ENCODE results near the gene EFL1.
A peak's percentile ranks its signal among the peaks of the same experiment; 100 is the strongest.

EFL1 gene

DNA sequence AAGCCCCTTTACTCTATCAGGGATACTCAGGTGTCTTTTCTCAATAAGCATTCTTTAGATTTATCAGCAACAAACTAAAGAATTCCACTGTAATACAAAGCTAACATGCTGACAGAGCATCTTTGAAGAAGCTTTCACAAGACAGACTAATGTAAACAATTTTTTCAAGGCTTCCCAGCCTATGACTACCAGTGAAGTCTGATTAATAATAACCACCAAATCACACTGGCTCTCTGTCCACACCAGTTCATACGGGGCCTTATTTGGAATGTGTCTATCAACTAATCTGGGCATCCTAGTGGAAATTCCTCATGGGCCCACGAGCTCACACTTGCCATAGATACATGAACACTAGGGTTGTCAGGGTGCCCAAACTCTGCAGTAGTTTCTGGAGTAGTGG lies 84.5 kb downstream of the EFL1 start:
- DNase-seq (ENCODE audit: low read depth) = peak; percentile 47
- TF ChIP-seq, protein P1, sequence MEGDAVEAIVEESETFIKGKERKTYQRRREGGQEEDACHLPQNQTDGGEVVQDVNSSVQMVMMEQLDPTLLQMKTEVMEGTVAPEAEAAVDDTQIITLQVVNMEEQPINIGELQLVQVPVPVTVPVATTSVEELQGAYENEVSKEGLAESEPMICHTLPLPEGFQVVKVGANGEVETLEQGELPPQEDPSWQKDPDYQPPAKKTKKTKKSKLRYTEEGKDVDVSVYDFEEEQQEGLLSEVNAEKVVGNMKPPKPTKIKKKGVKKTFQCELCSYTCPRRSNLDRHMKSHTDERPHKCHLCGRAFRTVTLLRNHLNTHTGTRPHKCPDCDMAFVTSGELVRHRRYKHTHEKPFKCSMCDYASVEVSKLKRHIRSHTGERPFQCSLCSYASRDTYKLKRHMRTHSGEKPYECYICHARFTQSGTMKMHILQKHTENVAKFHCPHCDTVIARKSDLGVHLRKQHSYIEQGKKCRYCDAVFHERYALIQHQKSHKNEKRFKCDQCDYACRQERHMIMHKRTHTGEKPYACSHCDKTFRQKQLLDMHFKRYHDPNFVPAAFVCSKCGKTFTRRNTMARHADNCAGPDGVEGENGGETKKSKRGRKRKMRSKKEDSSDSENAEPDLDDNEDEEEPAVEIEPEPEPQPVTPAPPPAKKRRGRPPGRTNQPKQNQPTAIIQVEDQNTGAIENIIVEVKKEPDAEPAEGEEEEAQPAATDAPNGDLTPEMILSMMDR (IDR thresholded peaks at IDR 0.05; ENCODE audit: low read length, missing control alignments) = no peak
- H3K4me3 ChIP-seq (replicated peaks; ENCODE audit: low read depth, low read length) = no peak overlapping the region

DNA sequence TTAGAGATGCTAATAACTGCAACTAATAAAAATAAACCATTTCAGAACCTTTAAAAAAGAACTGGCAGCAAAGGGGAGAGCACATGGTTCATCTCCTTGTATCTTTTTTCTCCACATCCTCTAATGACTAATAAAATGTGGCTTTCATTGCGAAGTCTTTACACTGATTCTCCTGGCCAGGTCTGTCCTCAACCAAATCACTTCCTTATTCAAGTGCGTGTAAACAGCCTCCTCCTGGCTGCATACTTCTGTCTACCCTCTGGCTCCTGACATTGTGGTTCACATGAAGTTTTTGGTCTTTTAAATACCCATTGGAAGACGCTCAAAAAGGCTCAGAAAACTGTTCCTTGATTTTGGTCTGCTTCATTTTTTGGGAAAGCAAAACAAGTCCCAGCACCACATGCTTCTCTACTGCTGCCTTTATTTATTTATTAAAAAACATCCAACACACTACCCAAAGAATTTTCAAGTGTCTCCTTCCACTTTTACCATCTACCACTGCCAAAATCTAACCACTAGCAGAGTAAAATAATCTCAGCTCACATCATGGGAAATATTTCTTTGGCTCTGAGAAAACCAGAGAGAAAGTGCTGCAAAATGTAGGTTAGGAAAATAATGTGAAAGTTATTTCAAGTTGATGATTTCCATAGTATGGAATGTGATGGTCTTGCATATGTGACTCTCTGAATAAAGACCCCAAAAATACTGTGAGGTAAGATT lies 85.1 kb downstream of the EFL1 start:
- no peak overlapping the region for H3K4me3 ChIP-seq (replicated peaks; ENCODE audit: low read depth, low read length)
- DNase-seq (ENCODE audit: low read depth) = peak; percentile 35
- TF ChIP-seq, protein P1 (IDR thresholded peaks at IDR 0.05; ENCODE audit: low read length, missing control alignments) = no peak

DNA sequence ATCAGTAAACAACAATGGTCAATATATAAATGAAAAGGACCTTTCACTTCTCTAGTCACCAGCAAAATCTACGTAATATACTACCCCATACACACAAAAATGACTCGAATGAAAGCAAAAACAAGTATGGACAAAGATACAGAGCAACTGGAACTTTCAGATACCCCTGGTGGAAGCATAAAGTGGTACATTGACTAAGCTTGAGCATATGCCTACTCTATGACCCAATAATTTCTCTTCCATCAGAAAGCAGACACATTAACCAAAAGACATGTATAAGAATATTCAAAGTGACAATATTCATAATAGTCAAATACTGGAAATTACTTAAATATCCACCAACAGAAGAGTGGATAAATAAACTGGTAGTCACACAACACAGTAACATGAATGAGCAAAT lies 86.0 kb downstream of the EFL1 start:
- no peak for DNase-seq (ENCODE audit: low read depth)
- no peak overlapping the region for H3K4me3 ChIP-seq (replicated peaks; ENCODE audit: low read depth, low read length)
- TF ChIP-seq, protein P1 (IDR thresholded peaks at IDR 0.05; ENCODE audit: low read length, missing control alignments) = no peak

DNA sequence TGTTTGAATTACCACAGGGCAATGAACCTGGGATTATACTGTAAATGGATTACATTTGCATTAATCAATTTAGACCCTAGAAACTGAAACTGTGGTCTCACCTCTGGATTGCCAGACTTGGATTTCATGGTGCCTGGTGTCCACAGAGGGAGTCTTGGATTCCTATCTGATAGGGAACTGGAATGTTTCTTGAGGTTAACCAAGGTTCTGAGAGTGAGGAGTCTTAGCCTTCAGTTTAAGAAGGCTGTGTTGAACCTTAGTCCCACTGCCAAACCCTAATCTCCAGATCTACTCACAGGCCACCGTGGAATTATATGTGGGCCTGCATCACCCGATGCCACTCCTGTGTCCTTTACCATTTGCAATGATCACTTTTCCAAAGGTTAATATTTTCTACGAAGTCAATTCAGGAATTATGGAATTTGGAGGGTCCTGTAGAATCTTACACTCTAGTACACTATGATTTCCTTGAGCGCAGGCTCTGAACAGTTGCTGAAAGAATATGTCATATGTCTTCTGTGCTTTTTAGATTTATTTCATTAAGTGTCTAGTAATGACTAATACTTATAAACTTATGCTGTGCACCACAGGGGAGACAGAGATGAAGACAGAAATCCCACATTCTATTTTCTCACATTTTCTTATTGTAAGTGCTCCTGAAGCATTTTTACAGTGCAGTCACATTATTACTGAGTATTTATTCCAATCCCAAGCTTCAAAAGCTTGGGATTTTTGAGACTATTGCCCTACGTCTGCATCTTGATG lies 87.9 kb downstream of the EFL1 start:
- H3K4me3 ChIP-seq (replicated peaks; ENCODE audit: low read depth, low read length) = no peak overlapping the region
- DNase-seq (ENCODE audit: low read depth) = no peak
- TF ChIP-seq, protein P1 (IDR thresholded peaks at IDR 0.05; ENCODE audit: low read length, missing control alignments) = no peak

DNA sequence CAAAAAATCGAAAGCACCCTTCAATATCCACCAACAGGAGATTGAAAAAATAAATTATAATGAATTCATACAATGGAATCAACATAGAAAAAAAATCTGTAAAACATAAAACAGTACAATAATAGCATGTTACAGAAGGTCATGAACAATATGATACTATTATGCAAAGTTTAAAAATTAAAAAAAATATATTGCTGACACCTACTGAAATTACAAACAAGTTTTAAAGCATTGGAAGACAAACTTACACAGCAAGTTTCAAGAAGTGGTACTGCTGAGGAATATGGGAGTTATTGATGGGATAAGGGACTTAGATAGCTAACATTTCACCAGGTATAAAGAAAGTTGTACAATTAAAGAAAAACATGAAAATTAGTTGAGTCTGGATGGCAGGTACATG lies 89.4 kb downstream of the EFL1 start:
- no peak overlapping the region for H3K4me3 ChIP-seq (replicated peaks; ENCODE audit: low read depth, low read length)
- TF ChIP-seq, protein P1 (IDR thresholded peaks at IDR 0.05; ENCODE audit: low read length, missing control alignments) = no peak
- no peak for DNase-seq (ENCODE audit: low read depth)

DNA sequence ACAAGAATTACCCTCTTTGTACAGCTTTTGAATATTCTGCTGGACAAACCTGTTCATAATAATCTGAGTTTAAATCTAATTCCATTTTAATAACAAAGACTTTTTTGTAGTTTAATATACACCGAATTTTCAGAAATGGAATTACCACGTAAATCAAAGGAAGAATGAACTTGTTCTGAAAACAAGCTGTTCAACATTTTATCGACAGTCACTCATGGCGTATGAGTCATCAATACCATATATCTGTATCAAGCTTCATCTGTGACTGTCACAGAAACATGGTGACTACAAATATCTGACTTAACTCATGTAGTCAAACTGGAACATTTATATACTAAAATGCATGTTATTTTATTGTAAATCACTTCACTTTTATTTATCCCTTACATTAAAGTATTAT lies 90.0 kb downstream of the EFL1 start:
- TF ChIP-seq, protein P1 (IDR thresholded peaks at IDR 0.05; ENCODE audit: low read length, missing control alignments) = no peak
- DNase-seq (ENCODE audit: low read depth) = no peak
- no peak overlapping the region for H3K4me3 ChIP-seq (replicated peaks; ENCODE audit: low read depth, low read length)

Data from fibroblast of pulmonary artery (primary cell).